HFF-Myc (cell line): ENCODE measurements around the gene MAP3K3.

ENCODE experiments used
- DNase-seq: peaks from one replicate; pipeline ENCODE4 v3.0.0-alpha.2; 2011; ENCODE audit warnings: low read depth; ENCODE audit errors: extremely low read depth
- H3K4me3 ChIP-seq: replicated peaks from 2 replicates; pipeline ENCODE4 v1.5.1; 2011; ENCODE audit warnings: low read depth, mild to moderate bottlenecking, control low read depth, low read length
- CTCF ChIP-seq: IDR thresholded peaks from 2 replicates; pipeline ENCODE4 v1.5.1; 2012; ENCODE audit warnings: mild to moderate bottlenecking, low read depth, low read length, control low read depth; ENCODE audit errors: missing control alignments

Gene MAP3K3

DNA sequence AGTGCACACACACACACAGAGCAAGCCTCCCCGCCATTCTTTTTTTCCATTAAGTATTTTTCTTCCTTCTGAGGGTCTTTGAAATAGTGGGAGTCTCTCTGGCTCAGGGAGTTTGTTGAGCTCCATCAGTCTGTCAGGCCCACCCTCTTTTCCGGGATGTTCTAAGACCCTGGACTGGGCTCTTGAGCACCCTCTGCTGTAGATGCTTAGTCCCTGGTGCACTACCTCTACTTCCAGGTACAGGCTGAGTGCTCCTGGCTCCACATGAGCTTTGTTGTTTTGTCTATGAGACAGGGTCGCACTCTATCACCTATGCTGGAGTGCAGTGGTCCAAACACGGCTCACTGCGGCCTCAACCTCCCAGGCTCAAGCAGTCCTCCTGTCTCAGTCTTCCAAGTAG, 57.0 kb downstream of the MAP3K3 start:
- no peak overlapping the region for H3K4me3 ChIP-seq
- no peak for DNase-seq
- TF ChIP-seq CTCF: no peak

DNA sequence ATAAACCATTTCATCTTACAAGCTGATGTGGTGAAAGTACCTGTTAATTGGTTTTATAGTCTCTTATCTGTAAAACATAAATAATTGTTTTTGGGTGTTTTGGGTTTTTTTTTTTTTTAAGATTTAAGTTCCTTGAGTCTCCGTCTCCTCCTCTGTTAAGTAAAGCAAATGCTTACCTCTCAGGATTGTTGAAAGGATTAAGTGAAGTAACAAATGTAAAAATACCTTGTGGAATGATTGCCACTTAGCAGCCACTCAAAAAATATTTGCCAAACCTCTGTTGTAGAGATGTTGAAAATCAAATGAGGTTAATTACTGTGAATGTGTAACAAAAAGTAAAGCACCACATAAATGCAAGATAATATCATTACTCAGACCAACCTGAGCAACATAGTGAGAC, 58.5 kb downstream of the MAP3K3 start:
- H3K4me3 ChIP-seq: no peak overlapping the region
- TF ChIP-seq CTCF: no peak
- no peak for DNase-seq

- H3K4me3 ChIP-seq: no peak overlapping the region
- no peak for DNase-seq
- no peak for TF ChIP-seq CTCF
These were observed 59.3 kb downstream of the MAP3K3 start for GRCh38 chr17:63681530-63681929.

DNA sequence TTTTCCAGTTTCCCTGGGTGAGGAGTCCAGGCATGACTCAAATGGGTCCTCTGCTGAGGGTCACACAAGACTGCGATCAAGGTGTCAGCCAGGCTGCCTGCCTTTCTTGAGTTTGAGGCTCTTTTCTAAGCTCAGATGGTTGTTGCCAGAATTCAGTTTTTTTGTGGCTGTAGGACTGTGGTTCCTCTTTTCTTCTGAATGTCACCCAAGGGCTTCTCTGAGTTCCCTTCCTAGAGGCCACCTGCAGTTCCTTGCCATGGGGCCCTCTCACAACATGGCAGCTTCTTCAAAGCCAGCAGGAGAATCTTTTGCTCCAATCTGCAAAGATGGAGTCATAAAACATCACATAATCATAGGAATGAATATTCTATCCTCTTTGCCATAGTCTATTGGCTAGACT, 60.2 kb downstream of the MAP3K3 start:
- TF ChIP-seq CTCF: no peak
- no peak overlapping the region for H3K4me3 ChIP-seq
- no peak for DNase-seq

- DNase-seq: no peak
These were observed 60.8 kb downstream of the MAP3K3 start for GRCh38 chr17:63682981-63683380.

DNA sequence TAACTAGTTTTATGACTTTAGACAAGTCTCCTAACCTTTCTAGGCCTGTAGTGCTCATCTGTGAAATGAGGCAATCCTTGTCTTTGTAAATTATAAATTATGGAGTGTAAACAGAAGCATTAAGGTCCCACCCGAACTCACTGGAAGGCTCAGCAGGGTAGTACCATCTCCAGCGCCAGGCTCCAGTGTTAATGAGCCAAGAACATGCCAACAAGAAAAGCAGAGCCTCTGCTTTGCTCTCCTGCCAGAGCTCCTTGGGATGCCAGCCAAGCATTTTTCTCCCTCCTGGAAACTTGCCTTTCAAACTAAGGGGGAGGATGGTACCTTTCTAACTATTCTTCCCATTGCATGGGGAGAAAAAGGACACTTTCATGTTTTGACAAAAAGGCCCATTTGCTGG, 62.8 kb downstream of the MAP3K3 start:
- DNase-seq: no peak
- no peak overlapping the region for H3K4me3 ChIP-seq
- TF ChIP-seq CTCF: no peak

More at GRCh38 chr17:63682981-63683380, 60.8 kb downstream of the MAP3K3 start:
- TF ChIP-seq CTCF: no peak
- H3K4me3 ChIP-seq: no peak overlapping the region

DNA sequence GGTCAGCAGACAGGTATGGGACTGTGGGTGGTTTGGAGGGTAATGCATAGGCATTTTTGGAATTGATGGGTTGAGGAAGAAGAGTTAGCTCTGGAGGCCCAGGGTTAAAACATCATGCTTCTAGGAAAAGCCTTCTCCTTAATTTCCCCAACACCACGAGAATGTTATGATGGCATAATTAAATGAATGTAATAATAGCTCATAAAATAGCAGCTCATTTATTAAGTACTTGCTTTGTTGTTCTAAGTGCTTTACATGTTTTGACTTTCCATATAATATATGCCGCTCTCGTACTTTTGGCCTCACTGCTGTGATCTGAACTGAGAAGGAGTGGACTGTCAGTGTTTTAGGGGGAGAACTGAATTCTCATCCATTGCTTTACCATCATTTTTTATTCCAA, 63.4 kb downstream of the MAP3K3 start:
- no peak for TF ChIP-seq CTCF

More for the DNA sequence above, 63.4 kb downstream of the MAP3K3 start:
- DNase-seq: no peak
- H3K4me3 ChIP-seq: no peak overlapping the region
